GM12878 (cell line): ENCODE results near the gene GALNT6.

ENCODE experiments used
- BRCA1 ChIP-seq: IDR thresholded peaks from 2 replicates; pipeline ENCODE4 v1.6.1; 2011; ENCODE audit warnings: low read depth, low read length, improper control_type of control experiment
- CBX5 ChIP-seq: sonication (generic); IDR thresholded peaks from 2 replicates; pipeline ENCODE4 v1.6.1; 2016; ENCODE audit warnings: low read depth, moderate library complexity, mild to moderate bottlenecking, inconsistent platforms
- MAX ChIP-seq: IDR thresholded peaks from 2 replicates; pipeline ENCODE4 v1.6.1; 2012; ENCODE audit warnings: low read depth, low read length, improper control_type of control experiment
- MXI1 ChIP-seq: fragments of 150-350 bp; IDR thresholded peaks from 2 replicates; pipeline ENCODE4 v1.6.1; 2011; ENCODE audit warnings: low read depth, mild to moderate bottlenecking, inconsistent platforms, low read length, improper control_type of control experiment
- POLR2A ChIP-seq: IDR thresholded peaks from 2 replicates; pipeline ENCODE4 v1.6.1; 2011; ENCODE audit warnings: low read depth, mild to moderate bottlenecking, low read length
- SREBF2 ChIP-seq: IDR thresholded peaks from 2 replicates; pipeline ENCODE4 v1.6.1; 2012; ENCODE audit warnings: mild to moderate bottlenecking, low read length

GRCh38 chr12:51361161-51362016 lies 29.8 kb downstream of the GALNT6 start:
- TF ChIP-seq SREBF2 (no peak), BRCA1 (no peak), MXI1 (no peak), MAX (no peak), POLR2A (no peak), CBX5 (no peak)
